HL-60 (cell line): ENCODE data around the gene LBR.
A peak's percentile ranks its signal among the peaks of the same experiment; 100 is the strongest.

Experiments used
- DNase-seq, 2 experiments: peaks; one replicate each; pipeline ENCODE4 v3.0.0-alpha.2; 2010 to 2020; ENCODE audit warnings: low read depth in 1 of 2, low spot score in 1 of 2
- H3K27ac ChIP-seq: fragments of 250-450 bp; sonication (Bioruptor Pico); replicated peaks from 2 replicates; pipeline ENCODE4 v1.5.1; 2020; ENCODE audit warnings: mild to moderate bottlenecking, moderate library complexity
- H3K27me3 ChIP-seq: fragments of 250-450 bp; sonication (Bioruptor Pico); 2 replicates; pipeline ENCODE4 v1.5.1; 2021; ENCODE audit warnings: mild to moderate bottlenecking, moderate library complexity; ENCODE audit not compliant: insufficient read depth, poor library complexity, severe bottlenecking
- H3K4me3 ChIP-seq: replicated peaks from 2 replicates; pipeline ENCODE4 v1.5.1; 2011; ENCODE audit warnings: mild to moderate bottlenecking, control low read depth, low read length; ENCODE audit not compliant: insufficient read depth
- CTCF ChIP-seq: IDR thresholded peaks from one replicate; pipeline ENCODE4 v1.5.1; 2011; ENCODE audit warnings: low read length, control low read depth, inconsistent platforms; ENCODE audit not compliant: insufficient read depth
- GABPA ChIP-seq: IDR thresholded peaks from 2 replicates; pipeline ENCODE4 v1.6.1; 2012; ENCODE audit warnings: low read depth
- POLR2AphosphoS5 ChIP-seq: IDR thresholded peaks from 2 replicates; pipeline ENCODE4 v1.6.1; 2012; ENCODE audit warnings: low read depth
- REST ChIP-seq: IDR thresholded peaks from 2 replicates; pipeline ENCODE4 v1.6.1; 2012; ENCODE audit warnings: low read depth; ENCODE audit not compliant: insufficient replicate concordance
- SPI1 ChIP-seq: IDR thresholded peaks from 2 replicates; pipeline ENCODE4 v1.6.1; 2012; ENCODE audit warnings: low read depth, mild to moderate bottlenecking, borderline replicate concordance

Gene LBR

GRCh38 chr1:225422795-225423517, 4.9 kb downstream of the LBR start:
- 0 out of 2 replicates have a peak overlapping the region, but pooled peaks have one; percentile 3 for H3K4me3 ChIP-seq
- no peak for DNase-seq
- no peak for TF ChIP-seq GABPA
- TF ChIP-seq CTCF: no peak
- TF ChIP-seq REST: no peak
- no peak for TF ChIP-seq SPI1
- TF ChIP-seq POLR2AphosphoS5: no peak
- H3K27ac ChIP-seq: no peak overlapping the region
- no peaks in the 10 kb centered on the region for H3K27me3 ChIP-seq

- Histone ChIP-seq H3K27me3 (no peaks in the 10 kb centered on the region), H3K4me3 (no peak overlapping the region), H3K27ac (no peak overlapping the region)
- DNase-seq: peak; percentile 46 to 57
- TF ChIP-seq REST (no peak), CTCF (no peak), GABPA (no peak), POLR2AphosphoS5 (no peak), SPI1 (peak; percentile 82)
Observed at GRCh38 chr1:225422031-225422605, 5.7 kb downstream of the LBR start.

GRCh38 chr1:225418598-225418997, 9.2 kb downstream of the LBR start:
- no peak for DNase-seq
- H3K27me3 ChIP-seq: no peaks in the 10 kb centered on the region
- no peak overlapping the region for H3K27ac ChIP-seq
- TF ChIP-seq CTCF: no peak
- H3K4me3 ChIP-seq: no peak overlapping the region

GRCh38 chr1:225418059-225418458, 9.8 kb downstream of the LBR start:
- Histone ChIP-seq H3K4me3 (no peak overlapping the region), H3K27ac (no peak overlapping the region), H3K27me3 (no peaks in the 10 kb centered on the region)
- TF ChIP-seq REST (no peak), POLR2AphosphoS5 (no peak)
- no peak for DNase-seq
